IPS-18c (cell line): ENCODE measurements around the gene MUC2.

Experiments used
- H3K4me3 ChIP-seq: 2 replicates; pipeline ENCODE4 v1.7.0; 2013; ENCODE audit warnings: low read depth, mild to moderate bottlenecking, low read length, moderate library complexity; ENCODE audit not compliant: insufficient read depth
- H3K9me3 ChIP-seq: one replicate; pipeline ENCODE4 v1.6.1; 2013; ENCODE audit warnings: mild to moderate bottlenecking, low read length, moderate library complexity; ENCODE audit not compliant: control insufficient read depth, insufficient read depth

The MUC2 gene

DNA sequence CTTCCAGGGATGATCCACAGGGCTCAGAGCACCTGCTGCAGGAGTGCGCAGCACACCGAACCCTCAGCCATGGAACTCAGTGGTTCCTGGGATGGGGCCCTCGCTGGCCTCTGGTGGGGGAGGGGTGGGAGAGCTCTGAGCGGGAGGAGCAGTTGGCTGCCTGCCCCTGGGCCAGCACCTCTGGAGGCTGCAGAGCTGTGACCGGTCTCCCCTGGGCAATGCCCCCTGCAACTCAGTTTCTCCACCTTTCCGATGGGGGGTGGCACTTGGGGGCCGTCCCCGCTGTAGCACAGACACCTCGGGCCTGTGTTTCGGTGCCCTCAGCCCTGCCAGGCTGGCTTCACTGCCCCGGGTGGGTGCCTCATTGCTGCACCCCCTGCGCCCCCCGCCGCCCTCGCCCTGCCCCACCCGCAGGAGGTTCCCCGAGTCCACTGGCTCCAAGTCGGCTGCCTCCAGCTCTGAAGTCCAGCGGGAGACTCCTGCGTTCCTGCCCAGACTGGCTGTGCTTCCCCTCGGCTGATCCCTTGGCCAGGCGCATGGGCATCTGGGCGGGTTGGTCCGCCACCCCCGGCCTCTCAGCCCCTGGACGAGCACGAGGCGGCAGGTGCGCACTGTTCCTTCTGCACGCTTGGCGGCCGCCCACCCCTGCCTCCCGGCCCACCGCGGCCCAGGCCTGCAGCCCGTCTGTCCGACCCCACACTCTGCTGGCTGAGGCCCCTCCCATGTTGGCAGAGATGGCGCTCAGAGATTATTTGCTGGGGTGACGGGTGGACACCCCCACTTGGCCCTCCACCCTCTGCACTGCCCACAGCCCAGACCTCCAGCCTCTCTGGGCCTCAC is 40.0 kb upstream of the MUC2 start:
- no peak overlapping the region for H3K4me3 ChIP-seq

DNA sequence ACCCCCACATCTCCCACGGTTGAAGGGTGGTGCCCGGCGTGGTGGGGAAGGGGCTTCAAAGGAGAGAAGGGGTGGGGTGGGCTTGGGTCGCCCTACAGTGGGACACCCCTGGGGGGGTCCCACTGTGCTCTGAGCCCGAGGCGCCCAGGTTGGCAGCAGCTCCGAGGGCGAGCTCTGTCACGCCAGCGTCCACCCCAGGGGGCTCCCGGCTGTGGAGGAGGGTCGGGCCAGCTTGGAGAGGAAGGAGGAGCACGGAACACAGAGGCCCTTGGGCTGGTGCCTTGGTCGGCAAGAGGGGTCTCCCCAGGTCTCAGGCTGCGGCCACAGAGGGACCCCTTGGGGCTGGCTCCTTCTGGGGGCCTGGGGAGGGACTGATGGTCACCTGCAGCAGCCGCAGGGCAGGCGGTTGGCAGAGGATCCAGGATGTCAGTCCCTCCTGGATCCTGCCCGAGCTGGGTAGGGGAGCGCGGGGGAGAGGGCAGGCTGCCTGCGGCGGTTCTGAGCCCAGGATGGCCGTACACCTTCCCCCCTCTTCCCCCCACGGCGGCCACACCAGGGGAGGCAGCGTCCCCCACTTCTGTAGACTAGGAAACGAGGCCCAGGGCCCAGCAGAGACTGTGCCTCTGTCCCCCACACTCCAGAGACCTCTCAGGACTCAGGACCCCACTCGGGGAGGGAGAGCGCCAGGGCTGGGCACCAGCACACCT is 38.9 kb upstream of the MUC2 start:
- H3K4me3 ChIP-seq: no peak overlapping the region
- no peaks in the 10 kb centered on the region for H3K9me3 ChIP-seq

More for the DNA sequence above, 40.0 kb upstream of the MUC2 start:
- no peaks in the 10 kb centered on the region for H3K9me3 ChIP-seq

DNA sequence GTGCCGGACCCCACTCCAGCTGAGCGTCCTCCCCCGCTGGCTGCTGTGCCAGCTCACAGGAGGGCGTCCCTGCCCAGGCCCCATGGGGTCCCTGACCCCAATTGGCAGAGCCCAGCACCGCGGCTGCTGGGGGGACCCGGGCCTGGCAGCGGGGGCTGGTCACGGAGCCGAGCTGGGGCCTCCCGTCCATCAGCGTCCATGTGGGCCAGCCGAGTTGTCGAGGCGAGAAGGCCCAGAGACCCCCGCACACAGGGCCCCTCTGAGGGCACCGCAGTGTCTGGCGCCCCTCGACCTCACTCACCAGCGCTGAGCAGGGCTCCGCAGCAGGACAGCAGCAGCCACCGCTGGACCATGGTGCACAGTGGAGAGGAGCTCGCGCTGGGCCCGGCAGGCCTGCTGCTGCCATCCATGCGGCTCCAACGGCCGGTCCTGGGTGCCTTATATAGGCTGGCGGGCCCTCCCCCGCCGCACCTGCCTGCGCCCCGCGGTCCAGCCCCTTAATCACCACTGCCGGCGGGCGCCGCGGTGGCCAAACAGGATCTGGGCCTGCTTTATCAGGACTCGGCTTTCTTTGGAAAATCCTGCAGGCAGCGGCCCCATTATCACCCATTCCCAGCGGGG is 38.3 kb upstream of the MUC2 start, which contains the start of gene MUC6:
Gene MUC6, minus strand, starts transcription at position 416 of the 621 bp plus-strand sequence. Its CDS starts 63 bp downstream, at position 353.
- Histone ChIP-seq H3K4me3 (no peak within 1 kb of the TSS), H3K9me3 (no peaks in the 10 kb centered on the region)

DNA sequence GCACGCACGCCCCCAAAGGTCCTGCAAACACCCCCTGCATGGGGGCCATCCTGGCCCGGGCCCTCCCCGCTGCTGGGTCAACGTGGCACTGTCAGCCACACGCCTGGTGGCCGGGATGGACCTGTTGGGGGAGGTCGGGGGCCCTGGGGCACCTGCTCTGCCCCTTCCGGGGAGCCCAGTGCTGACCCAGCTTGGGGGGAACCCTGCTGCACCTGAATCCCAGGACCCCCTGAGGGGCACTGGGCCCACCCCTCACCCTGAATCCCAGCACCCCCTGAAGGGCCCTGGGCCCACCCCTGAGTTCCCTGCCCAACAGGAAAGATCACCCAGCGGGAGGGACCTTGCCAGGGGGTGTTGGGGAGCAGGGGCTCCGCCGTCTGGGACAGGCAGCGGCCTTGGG is 37.7 kb upstream of the MUC2 start:
- no peaks in the 10 kb centered on the region for H3K9me3 ChIP-seq
- H3K4me3 ChIP-seq: no peak overlapping the region

DNA sequence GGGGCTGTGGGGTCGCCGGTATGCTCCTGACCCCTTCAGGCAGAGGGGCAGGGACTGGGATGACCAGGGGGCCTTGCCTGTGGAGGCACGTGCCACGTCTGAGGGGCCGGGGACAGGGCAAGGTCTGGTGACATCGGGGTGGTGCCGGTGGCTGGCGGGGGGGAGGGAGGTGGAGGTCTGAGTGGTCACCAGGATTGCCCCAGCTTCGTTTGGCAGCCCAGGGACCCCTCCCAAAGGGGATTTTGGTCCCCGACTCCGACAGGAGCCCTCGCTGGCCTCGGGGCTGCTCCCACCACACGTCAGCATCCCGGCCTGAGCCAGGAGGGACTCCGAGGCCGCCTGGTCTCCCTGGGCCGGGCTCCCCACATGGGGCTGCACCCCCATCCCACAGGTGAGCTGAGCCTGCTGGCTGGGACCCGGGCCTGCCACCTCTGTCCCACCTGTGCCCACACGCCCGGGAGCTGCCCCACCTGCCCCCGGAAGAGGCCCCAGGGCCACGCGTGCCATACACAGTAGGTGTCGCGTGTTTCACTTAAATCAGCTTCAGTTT is 37.1 kb upstream of the MUC2 start:
- H3K4me3 ChIP-seq: no peak overlapping the region
- no peaks in the 10 kb centered on the region for H3K9me3 ChIP-seq

DNA sequence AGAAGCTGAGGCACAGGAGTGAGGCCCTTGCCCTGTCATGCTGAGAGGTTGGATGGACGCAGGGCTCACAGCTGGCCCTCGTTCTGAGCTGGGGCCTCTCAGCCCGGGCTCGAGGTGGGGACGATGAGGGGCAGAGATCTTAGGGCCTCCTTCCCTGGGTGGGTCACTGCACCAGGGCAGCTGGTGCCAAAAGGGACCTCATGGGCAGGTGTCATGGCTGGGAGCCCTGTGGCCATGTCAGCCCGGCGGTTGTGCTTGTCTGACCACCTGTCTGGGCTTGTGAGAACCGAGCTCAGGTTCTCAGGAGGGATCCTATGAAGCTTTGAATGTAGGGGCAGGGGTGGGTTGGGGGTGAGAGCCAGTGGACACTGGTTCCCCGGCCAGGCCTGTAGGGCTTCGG is 36.3 kb upstream of the MUC2 start:
- H3K4me3 ChIP-seq: no peak overlapping the region
- H3K9me3 ChIP-seq: no peaks in the 10 kb centered on the region

GRCh38 chr11:1038921-1039320 is 35.8 kb upstream of the MUC2 start:
- H3K9me3 ChIP-seq: no peaks in the 10 kb centered on the region
- H3K4me3 ChIP-seq: no peak overlapping the region

DNA sequence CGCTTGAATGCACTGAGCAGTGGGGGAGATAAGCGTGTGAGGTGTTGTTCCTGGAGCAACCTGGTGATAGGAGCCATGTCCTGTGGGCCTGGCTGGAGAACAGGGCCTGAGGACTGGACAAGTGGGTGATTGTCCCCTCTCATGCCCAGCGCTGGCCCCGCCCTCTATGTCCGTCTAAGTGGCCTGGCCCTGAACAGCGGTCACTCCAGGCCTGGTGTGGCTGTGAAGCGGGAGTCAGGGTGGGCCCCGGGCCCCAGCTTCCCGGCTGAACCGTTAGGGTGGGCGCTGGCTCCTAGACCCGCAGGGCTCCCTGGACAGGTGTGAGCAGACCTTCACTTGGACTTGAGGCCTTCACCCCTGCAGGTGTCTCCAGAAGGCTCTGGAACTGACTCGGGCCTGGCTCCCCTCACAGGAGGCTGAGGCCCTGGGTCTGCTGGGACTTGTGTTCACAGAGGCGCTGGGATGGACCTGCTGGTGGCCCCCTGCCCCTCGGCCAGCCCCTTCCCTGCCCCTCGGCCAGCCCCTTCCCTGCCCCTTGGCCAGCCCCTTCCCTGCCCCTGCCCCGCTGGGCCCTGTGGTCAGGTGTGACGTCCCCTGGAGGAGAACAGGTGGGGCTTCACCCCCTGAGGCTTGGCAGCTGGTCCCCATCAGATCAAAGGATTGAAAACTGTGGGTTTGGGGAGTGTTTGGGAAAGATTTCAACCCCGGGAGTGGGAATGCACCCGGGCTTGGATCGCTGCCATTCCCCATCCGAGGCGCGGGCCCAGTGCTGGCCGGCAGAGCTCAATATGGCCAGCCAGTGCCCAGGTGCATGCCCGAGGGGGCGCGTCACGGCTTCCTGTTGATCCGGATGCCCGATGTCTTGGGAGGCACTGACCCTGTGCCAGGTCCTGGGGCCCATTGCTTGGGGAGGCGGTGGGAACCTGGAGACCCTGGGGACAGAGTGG is 34.9 kb upstream of the MUC2 start:
- Histone ChIP-seq H3K9me3 (no peaks in the 10 kb centered on the region), H3K4me3 (no peak overlapping the region)

GRCh38 chr11:1040428-1041148 is 34.1 kb upstream of the MUC2 start:
- no peak overlapping the region for H3K4me3 ChIP-seq
- no peaks in the 10 kb centered on the region for H3K9me3 ChIP-seq

GRCh38 chr11:1041149-1041467 is 33.6 kb upstream of the MUC2 start:
- Histone ChIP-seq H3K4me3 (no peak overlapping the region), H3K9me3 (no peaks in the 10 kb centered on the region)

DNA sequence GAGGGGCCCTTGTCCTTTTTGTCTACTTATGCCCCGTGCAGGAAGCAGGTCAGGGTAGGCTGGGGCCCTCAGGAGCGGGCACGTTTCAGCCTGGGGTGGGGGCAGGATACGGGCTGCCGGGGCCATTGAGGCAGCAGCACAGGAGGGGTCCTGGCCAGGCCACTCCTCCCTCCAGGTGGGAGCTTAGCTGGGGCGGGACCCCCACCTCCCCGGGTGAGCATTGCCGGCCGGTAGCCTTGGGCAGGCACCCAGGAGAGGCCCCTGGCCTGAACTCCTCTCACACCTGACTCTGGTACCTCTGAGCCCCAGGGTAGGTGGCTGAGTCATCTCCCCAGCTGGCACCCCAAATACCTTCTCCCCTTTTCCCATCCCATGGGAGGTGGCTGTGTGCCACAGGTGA is 33.2 kb upstream of the MUC2 start:
- H3K9me3 ChIP-seq: no peaks in the 10 kb centered on the region
- no peak overlapping the region for H3K4me3 ChIP-seq

GRCh38 chr11:1041936-1042608 is 32.6 kb upstream of the MUC2 start:
- Histone ChIP-seq H3K9me3 (no peaks in the 10 kb centered on the region), H3K4me3 (no peak overlapping the region)

DNA sequence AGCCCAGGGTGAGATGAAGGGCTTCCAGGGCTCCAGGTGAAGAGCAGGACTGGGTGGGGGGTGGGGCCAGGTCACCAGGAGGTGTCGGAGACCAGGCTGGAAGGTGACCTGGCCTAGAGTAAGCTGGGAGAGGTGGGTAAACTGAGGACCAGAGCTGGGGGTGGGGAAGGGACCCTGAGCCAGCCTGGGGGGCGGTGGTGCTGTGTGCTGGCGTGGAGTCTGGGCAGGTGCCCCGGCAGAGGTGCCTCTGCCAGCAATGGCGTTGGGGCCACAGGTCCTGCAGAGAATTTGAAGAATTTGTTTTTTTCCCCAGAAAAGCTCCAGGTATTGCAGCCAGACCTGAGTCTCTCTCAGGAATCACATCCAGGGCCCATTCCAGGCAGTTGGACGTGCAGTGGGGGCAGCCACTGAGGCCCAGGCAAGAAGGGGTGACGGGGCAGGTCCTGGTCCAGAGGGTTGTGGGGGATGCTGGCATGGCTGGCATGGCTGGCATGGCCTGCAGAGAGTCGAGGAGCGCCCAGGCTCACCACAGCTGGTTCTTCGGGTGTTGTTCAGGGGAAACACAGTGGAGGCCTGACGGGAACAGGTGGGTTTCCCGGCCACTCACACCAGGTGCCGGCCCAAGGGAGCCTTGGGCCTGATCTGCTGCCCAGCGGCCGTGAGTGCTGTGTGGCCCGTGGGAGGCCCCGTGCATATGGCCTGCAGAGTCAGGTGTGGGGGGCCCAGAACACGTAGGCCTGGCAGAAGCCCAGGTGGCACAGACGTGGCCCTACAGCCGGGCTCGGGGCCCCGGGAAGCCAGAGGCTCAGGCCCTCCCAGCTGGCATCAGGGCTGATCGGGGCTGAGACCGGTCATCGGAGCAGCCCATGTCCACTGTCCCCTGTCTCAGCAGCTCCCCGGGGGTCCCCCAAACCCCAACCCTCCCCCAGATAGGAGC is 31.8 kb upstream of the MUC2 start:
- no peak overlapping the region for H3K4me3 ChIP-seq
- H3K9me3 ChIP-seq: no peaks in the 10 kb centered on the region

GRCh38 chr11:1043563-1044096 is 31.0 kb upstream of the MUC2 start:
- Histone ChIP-seq H3K4me3 (no peak overlapping the region), H3K9me3 (no peaks in the 10 kb centered on the region)

GRCh38 chr11:1044160-1044559 is 30.5 kb upstream of the MUC2 start:
- no peak overlapping the region for H3K4me3 ChIP-seq
- H3K9me3 ChIP-seq: no peaks in the 10 kb centered on the region
